Measurements from ENCODE around the gene SLC25A1. TPM values are rescaled to one million over a fixed set of nuclear protein-coding genes. Genes with fewer than 3 reads are reported as not detected.

The SLC25A1 gene
- total and polyA plus RNA-seq, 2 donors: 24.6 to 65.0 TPM

DNA sequence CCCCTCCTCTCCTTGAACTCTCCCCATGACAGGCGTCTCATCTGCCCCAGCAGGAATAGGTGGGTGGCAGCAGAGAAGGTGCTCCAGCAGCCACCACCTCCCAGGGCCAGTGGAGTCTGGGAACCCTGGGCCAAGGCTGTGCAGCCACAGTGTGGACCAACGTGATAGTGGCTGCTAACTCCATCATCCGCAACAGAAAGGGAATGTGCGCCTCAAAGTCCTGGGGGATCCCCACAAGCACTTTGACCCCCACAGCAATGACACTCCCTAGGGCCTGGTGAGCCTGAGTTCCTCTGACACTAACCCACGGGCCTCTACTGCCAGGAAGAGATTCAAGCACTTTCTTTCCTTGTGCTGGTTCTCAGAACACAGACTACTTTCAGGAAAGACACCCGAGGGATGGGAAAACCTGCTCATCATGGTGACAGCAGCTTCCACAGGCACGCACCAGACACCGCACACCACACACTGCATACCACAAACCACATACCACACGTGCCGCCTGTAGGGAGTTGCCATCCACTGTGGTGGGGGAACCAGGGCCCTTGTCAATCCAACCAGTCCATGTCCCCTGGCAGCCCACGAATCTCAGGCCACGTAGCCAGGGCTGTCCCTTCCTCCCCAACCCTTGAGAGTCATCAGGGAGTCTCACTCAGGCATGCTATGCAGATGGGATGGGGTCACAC is 3.4 kb upstream of the SLC25A1 start:
- no peak for DNase-seq (ENCODE audit: extremely low spot score)
- no peaks in the 10 kb centered on the region for H3K4me1 ChIP-seq (ENCODE audit: insufficient read depth)
- no peak overlapping the region for H3K27ac ChIP-seq (ENCODE audit: low read depth)
- no peak overlapping the region for H3K4me3 ChIP-seq (ENCODE audit: low read depth, low read length)
- 77% methylated on average over 12 of the region's 12 CpGs for WGBS
- no peaks in the 10 kb centered on the region for H3K36me3 ChIP-seq (ENCODE audit: insufficient read depth)

GRCh38 chr22:19180740-19181410 is 2.3 kb upstream of the SLC25A1 start:
- Histone ChIP-seq H3K4me3 (ENCODE audit: low read depth, low read length) (no peak overlapping the region), H3K27ac (ENCODE audit: low read depth) (no peak overlapping the region), H3K36me3 (ENCODE audit: insufficient read depth) (no peaks in the 10 kb centered on the region), H3K4me1 (ENCODE audit: insufficient read depth) (no peaks in the 10 kb centered on the region)
- 88% methylated on average over 11 of the region's 11 CpGs for WGBS
- DNase-seq (ENCODE audit: extremely low spot score): no peak

DNA sequence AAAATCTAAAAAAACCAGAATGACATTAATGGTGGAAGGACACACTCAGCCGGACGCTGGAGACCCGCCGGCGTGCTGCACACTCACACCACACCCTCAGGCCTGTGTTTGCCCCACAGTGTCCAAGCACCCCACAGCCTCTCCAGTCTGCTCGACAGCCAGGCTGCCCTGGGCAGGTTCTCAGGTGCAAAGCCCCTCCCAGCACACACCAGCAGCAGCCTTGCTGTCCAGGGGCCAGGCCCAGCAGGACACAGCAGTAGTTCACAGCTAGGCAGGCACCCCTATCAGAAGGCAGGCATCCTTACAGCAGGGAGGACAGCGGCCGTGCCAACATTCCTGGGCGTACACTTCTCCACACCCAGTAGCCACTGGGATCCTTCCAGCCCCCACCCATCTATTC is 1.7 kb upstream of the SLC25A1 start:
- no peak overlapping the region for H3K4me3 ChIP-seq (ENCODE audit: low read depth, low read length)
- no peak for DNase-seq (ENCODE audit: extremely low spot score)
- H3K36me3 ChIP-seq (ENCODE audit: insufficient read depth): no peaks in the 10 kb centered on the region
- 90% methylated on average over 9 of the region's 9 CpGs for WGBS
- no peaks in the 10 kb centered on the region for H3K4me1 ChIP-seq (ENCODE audit: insufficient read depth)
- H3K27ac ChIP-seq (ENCODE audit: low read depth): no peak overlapping the region

GRCh38 chr22:19179497-19180048 is 1.0 kb upstream of the SLC25A1 start:
- no peaks in the 10 kb centered on the region for H3K4me1 ChIP-seq (ENCODE audit: insufficient read depth)
- H3K36me3 ChIP-seq (ENCODE audit: insufficient read depth): no peaks in the 10 kb centered on the region
- peak overlapping the region; percentile 75 for H3K4me3 ChIP-seq (ENCODE audit: low read depth, low read length)
- H3K27ac ChIP-seq (ENCODE audit: low read depth): no peak overlapping the region
- 35% methylated on average over 15 of the region's 15 CpGs for WGBS
- peak; percentile 37 for DNase-seq (ENCODE audit: extremely low spot score)

- Histone ChIP-seq H3K36me3 (ENCODE audit: insufficient read depth) (no peaks in the 10 kb centered on the region), H3K4me1 (ENCODE audit: insufficient read depth) (no peaks in the 10 kb centered on the region), H3K4me3 (ENCODE audit: low read depth, low read length) (peak overlapping the region; percentile 75), H3K27ac (ENCODE audit: low read depth) (peak overlapping the region; percentile 79)
- DNase-seq (ENCODE audit: extremely low spot score): no peak
- under 1% methylated on average over 80 of the region's 80 CpGs for WGBS
Observed at GRCh38 chr22:19178065-19178656, 375 bp downstream of the SLC25A1 start.

- Histone ChIP-seq H3K27ac (ENCODE audit: low read depth) (peak overlapping the region; percentile 79), H3K4me1 (ENCODE audit: insufficient read depth) (no peaks in the 10 kb centered on the region), H3K4me3 (ENCODE audit: low read depth, low read length) (peak overlapping the region; percentile 75), H3K36me3 (ENCODE audit: insufficient read depth) (no peaks in the 10 kb centered on the region)
- 26% methylated on average over 55 of the region's 55 CpGs for WGBS
- DNase-seq (ENCODE audit: extremely low spot score): no peak
Observed at GRCh38 chr22:19177164-19178064, 1.1 kb downstream of the SLC25A1 start.

DNA sequence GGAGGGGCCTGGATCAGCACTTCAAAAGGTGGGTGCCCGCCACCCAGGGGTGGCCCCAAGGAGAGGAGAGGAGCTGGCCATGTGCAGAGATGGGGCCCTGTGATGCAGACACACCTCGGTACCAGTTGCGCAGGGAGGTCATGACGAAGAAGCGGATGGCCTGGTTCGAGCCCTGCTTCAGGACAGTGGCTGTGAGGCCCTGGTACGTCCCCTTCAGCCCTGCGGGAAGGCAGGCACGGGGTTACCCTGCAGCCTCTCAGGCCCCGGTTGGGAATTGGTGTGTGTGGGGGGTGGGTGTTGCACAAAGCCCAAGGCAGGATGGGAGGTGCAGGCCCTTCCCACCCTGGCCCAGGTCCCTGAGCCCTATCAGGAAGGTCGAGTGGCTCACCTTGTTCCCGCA is 1.8 kb downstream of the SLC25A1 start:
- Histone ChIP-seq H3K4me1 (ENCODE audit: insufficient read depth) (no peaks in the 10 kb centered on the region), H3K4me3 (ENCODE audit: low read depth, low read length) (no peak overlapping the region), H3K27ac (ENCODE audit: low read depth) (no peak overlapping the region), H3K36me3 (ENCODE audit: insufficient read depth) (no peaks in the 10 kb centered on the region)
- DNase-seq (ENCODE audit: extremely low spot score): no peak
- WGBS: 82% methylated on average over 12 of the region's 12 CpGs

DNA sequence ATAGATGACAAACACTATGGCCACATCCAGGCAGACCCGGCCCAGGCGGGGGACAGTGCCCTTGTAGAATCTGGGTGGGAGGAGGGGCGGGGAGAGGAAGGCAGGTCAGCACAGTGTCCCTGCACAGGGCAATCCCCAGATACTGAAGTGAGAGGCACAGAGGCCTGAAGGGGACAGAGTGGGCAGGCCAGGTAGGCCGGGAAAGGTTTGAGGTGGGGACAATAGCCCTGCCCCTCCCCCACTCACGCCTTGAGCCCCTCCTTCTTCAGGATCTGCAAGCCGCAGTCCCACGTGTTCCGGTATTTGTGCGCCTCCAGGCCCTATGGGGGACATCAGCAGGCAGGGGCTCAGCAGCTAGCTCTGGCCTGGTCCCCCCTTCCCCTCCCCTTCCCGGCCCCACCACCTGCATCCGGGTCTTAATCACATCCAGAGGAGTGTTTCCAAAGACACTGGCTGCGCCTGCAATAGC is 2.3 kb downstream of the SLC25A1 start:
- H3K4me3 ChIP-seq (ENCODE audit: low read depth, low read length): no peak overlapping the region
- no peaks in the 10 kb centered on the region for H3K36me3 ChIP-seq (ENCODE audit: insufficient read depth)
- H3K27ac ChIP-seq (ENCODE audit: low read depth): no peak overlapping the region
- WGBS: 63% methylated on average over 12 of the region's 12 CpGs
- no peak for DNase-seq (ENCODE audit: extremely low spot score)
- no peaks in the 10 kb centered on the region for H3K4me1 ChIP-seq (ENCODE audit: insufficient read depth)

- Histone ChIP-seq H3K4me3 (ENCODE audit: low read depth, low read length) (no peak overlapping the region), H3K4me1 (ENCODE audit: insufficient read depth) (no peaks in the 10 kb centered on the region), H3K27ac (ENCODE audit: low read depth) (no peak overlapping the region), H3K36me3 (ENCODE audit: insufficient read depth) (no peaks in the 10 kb centered on the region)
- DNase-seq (ENCODE audit: extremely low spot score): no peak
- 76% methylated on average over 21 of the region's 21 CpGs for WGBS
Observed at GRCh38 chr22:19175602-19176174, 2.8 kb downstream of the SLC25A1 start.

DNA sequence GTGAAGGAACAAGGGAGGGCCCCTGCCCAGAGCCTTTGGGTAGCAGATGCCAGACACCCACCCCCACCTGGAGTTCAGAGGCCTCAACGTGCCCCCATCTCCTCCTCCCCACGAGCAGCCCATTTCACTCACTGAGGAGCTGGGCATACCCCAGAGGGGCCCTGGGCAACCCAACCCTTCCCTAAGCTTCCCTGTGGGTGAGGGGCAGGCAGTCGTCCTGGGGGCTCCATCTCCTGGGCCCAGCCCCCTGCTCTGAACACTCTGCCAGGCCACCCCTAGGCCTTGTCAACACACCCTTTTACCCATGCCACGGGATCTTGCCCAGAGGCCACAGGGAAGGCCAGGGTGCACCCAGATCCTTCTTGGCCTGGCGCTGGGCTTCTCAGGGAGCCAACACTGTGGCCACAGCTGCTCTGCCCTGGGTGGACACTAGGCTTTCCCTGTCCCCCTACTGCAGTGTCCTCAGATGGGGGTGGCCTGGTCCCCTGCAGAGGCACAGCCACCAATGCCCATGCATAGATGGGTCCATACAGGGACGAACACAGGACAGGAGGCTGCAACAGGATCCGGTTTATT is 3.4 kb downstream of the SLC25A1 start:
- no peaks in the 10 kb centered on the region for H3K36me3 ChIP-seq (ENCODE audit: insufficient read depth)
- no peak overlapping the region for H3K4me3 ChIP-seq (ENCODE audit: low read depth, low read length)
- H3K27ac ChIP-seq (ENCODE audit: low read depth): no peak overlapping the region
- peaks cover 1% of the 10 kb centered on the region for H3K4me1 ChIP-seq (ENCODE audit: insufficient read depth)
- no peak for DNase-seq (ENCODE audit: extremely low spot score)
- WGBS: 72% methylated on average over 7 of the region's 7 CpGs

DNA sequence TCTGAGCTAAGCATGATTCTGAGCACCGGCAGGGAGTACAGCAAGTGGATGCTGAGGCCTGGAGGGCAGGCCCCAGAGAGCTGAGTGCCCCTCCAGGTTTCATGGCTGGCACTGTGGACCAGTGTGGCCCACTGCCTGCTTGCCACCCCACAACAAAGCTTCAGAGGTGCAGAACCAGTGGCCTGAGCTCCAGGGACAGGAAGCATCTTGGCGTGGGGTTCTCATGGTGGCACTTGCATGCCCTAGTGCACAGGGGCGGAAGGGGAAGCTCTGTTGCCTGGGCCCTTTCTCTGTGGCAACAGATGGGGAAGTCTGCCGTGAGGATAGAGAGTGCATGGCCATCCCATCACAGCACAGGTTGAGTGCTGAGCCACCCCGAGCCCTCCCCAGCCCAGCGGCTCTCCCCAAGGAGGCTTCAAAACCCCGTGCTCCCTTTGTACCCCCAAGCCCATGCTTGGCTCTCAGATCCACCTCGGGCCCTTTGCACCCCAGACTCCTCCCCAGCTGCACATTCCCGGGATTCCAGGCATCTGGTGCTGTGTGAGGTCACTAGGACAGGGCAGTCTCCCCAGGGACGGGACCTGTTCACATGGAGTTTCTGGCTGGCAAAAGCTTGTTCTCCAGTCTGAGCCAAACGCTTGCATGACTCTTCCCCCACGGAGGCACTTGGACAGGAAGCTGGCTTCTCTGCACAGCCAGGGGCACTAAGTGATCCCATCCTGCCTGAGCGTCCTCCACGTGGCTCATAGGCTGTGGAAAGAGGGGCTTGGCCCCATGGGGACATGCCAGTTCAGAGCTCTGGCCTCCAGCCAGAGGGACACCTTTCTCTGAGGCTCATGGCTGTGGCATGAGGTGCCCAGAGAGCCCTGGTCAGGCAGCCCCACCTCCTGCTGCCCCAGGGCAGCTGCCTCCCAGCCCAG is 4.2 kb downstream of the SLC25A1 start:
- peaks cover 1% of the 10 kb centered on the region for H3K4me1 ChIP-seq (ENCODE audit: insufficient read depth)
- DNase-seq (ENCODE audit: extremely low spot score): no peak
- 48% methylated on average over 14 of the region's 14 CpGs for WGBS
- no peak overlapping the region for H3K27ac ChIP-seq (ENCODE audit: low read depth)
- no peak overlapping the region for H3K4me3 ChIP-seq (ENCODE audit: low read depth, low read length)
- no peaks in the 10 kb centered on the region for H3K36me3 ChIP-seq (ENCODE audit: insufficient read depth)

All from urinary bladder (tissue), 4 donors.